ENCODE measurements around the gene RPTOR.
"Not testable (repeated sequence)": the region's sequence is repeated elsewhere in the genome, so short reads cannot be mapped to it uniquely, and the experiment has no call there.

The RPTOR gene

GRCh38 chr17:80546267-80546666 is 1.6 kb downstream of the RPTOR start:
- no peak for DNase-seq (ENCODE audit: low spot score)

GRCh38 chr17:80552523-80552922 is 7.9 kb downstream of the RPTOR start:
- DNase-seq (ENCODE audit: low spot score): no peak

DNA sequence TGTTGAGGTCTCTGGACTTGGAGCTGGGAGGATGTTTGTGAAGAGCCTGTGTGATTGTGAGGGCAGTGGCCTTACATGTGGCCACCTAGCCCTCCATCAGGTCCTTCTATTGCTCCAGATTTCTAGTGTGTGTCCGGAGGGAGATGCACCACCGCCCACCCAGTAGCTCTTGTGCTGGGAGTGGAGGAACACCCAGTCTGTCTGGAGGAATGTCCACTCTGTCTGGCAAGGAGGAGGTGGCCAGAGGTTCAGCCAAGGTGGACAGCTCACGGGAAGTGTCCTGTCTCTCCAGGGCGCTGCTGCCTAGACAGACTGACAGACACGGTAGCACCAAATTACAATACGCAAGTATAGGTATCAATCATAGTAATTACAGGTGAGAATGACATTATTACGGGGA is 10.6 kb downstream of the RPTOR start:
- no peak for DNase-seq (ENCODE audit: low spot score)

DNA sequence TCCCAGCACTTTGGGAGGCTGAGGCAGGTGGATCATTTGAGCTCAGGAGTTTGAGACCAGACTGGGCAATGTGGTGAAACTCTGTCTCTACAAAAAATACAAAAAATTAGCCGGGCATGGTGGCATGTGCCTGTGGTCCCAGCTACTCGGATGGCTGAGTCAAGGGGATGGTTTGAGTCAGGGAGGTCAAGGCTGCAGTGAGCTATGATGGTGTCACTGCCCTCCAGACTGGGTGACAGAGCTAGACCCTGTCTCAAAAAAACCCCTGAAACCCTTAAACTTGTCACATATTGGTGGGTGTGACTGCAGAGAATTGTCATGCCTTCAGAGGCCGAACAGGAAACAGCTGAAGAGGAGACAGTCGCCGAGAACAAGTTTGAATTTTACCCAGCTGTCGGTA is 13.4 kb downstream of the RPTOR start:
- no peak for DNase-seq (ENCODE audit: low spot score)

GRCh38 chr17:80559825-80560251 is 15.2 kb downstream of the RPTOR start:
- no peak for DNase-seq (ENCODE audit: low spot score)

DNA sequence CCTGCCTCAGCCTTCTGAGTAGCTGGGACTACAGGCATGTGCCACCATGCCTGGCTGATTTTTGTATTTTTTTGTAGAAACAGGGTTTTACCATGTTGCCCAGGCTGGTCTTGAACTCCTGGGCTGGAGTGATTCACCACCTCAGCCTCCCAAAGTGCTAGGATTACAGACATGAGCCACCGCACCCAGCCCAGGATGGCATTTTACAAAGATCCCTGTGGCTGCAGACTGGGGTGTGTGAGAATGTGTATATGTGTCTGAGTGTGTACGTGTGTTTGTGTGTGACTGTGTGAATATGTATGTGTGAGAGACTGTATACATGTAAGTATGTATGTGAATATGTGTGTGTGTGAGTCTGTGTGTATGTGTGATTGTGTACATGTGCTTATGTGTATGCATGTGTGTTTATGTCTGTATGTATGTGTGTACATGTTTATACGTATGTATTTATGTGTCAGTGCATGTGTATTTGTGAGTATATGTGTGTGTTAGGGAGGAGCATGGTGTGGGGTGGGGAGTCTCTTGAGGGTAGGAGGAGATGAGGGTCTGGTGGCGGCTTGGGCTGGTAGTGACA is 17.0 kb downstream of the RPTOR start:
- DNase-seq (ENCODE audit: low spot score): no peak

- no peak for DNase-seq (ENCODE audit: low spot score)
Observed at GRCh38 chr17:80564545-80564944, 19.9 kb downstream of the RPTOR start.

GRCh38 chr17:80565343-80566053 is 20.9 kb downstream of the RPTOR start:
- DNase-seq (ENCODE audit: low spot score): no peak

- DNase-seq (ENCODE audit: low spot score): no peak
Observed at GRCh38 chr17:80566054-80566400, 21.4 kb downstream of the RPTOR start.

- DNase-seq (ENCODE audit: low spot score): no peak
Observed at GRCh38 chr17:80568246-80568645, 23.6 kb downstream of the RPTOR start.

- DNase-seq (ENCODE audit: low spot score): no peak
Observed at GRCh38 chr17:80569924-80570323, 25.3 kb downstream of the RPTOR start.

- DNase-seq (ENCODE audit: low spot score): no peak
Observed at GRCh38 chr17:80573701-80574100, 29.1 kb downstream of the RPTOR start.

DNA sequence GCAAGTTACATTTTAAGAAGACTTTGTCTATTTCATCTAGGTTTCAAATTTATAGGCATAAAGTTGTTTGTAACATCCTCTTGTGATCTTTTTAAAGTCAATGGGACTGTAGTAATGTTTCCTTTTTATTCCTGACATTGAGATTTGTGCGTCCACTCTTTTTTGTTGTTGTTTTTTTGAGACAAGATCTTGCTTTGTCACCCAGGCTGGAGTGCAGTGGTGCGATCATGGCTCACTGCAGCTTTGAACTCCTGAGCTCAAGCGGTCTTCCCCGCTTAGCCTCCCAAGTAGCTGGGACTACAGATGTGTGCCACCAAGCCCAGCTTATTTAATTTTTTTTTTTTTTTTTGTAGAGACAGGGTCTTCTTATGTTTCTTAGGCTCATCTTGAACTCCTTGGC is 29.9 kb downstream of the RPTOR start:
- no peak for DNase-seq (ENCODE audit: low spot score)

- peak; percentile 90 for DNase-seq (ENCODE audit: low spot score)
Observed at GRCh38 chr17:80575057-80575875, 30.6 kb downstream of the RPTOR start.

DNA sequence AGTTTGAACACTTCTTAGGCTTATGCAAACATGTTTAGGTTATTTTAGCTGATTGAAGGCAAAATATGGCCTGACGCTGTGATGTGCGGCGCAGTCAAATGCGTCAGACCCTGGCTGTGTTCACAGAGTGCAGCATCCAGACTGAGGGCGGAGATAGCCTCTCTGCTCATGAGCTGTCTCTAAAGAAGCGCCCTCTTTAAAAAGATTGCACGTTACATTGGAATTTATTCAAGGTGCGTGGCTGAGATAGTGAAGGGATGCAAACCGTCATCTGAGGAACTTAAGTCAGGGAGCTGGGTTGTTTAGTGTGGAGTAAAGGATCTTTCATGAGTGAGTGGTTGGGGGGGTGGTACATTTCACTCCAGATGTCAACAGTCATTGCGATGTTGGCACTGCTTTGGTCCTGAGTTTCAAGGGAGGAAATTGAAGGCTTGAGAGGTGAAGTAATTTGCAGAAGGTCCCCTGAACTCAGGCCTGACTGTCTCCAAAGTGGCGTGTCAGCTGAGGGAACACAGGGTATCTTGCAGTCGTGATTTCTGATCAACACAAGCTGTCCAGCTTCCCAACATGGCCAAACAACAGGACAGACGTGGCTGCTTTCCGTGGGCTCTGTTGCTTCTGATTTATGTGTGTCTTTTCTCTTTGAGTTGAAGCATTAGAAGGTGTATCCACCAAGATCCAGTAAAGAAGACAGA is 33.4 kb downstream of the RPTOR start:
- no peak for DNase-seq (ENCODE audit: low spot score)

DNA sequence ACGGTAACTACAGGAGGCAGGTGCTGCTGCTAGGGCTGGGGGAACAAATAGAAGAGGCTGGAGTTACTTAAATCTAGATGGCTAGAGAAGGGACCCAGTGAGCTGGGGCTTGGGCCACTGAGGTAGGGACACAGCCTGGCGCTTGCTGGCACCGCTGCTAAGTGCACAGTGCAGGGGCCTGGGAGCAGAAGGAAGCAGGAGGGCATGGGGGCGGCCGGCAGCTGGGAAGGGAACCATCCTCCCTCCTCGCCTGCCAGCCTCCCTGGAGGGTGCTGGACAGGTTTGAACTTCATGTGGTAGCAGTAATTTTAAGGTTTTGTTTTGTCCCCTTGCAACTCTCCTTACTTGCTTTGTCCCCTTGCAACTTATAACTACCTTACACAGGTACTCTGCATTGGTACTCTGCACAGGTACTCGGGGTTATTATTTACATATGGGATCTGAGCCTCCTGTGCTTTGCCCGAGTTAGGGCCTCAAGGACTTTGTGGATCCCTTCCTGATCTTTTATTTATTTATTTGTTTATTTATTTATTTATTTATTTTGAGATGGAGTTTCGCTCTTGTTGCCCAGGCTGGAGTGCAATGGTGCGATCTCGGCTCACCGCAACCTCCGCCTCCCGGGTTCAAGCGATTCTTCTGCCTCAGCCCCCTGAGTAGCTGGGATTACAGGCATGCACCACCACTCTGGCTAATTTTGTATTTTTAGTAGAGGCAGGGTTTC is 34.2 kb downstream of the RPTOR start:
- not testable (repeated sequence) for DNase-seq (ENCODE audit: low spot score)

GRCh38 chr17:80582165-80582564 is 37.5 kb downstream of the RPTOR start:
- DNase-seq (ENCODE audit: low spot score): no peak

DNA sequence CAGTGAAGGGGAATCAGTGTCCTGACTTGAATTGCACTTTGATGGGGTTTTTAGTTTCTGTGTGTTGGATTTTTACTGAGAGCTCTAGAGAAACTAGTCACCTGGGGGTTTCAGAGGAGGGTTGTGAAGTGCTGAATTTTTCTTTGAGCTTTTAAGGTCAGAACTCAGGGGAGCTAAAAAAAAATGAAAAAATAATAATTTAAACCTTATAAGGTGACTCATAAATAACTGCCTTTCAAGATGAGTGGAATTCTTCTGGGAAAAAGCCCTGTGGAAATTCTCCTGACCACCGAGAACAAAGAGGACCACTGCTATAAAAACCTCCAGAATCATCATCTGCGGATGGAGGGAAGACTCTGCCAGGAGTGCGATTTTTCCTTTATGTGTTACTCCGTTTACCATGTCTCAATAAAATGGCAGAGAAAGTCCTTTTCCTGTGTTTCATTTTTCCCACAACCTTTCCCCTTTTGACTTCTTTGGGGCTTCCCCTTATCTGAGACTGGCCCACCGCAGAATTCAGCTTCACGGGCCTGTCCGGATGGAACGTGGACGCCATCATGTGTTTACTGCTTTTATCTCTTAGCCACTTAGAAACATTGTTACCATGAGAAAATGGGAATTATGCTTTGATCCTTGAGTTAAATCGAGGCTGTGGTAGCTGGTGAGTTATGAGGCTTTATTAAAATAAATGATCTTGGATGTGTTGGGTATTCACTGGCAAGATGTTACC is 39.7 kb downstream of the RPTOR start:
- no peak for DNase-seq (ENCODE audit: low spot score)

GRCh38 chr17:80585890-80586845 is 41.5 kb downstream of the RPTOR start:
- DNase-seq (ENCODE audit: low spot score): no peak

GRCh38 chr17:80586846-80587228 is 42.2 kb downstream of the RPTOR start:
- DNase-seq (ENCODE audit: low spot score): no peak
